ENCODE data around the gene EHD4.

EHD4 gene

GRCh38 chr15:41894791-41895463, 77.4 kb downstream of the EHD4 start:
- DNase-seq (ENCODE audit: low read depth), result peak; percentile 78

- DNase-seq (ENCODE audit: low read depth), result no peak
Observed at GRCh38 chr15:41894251-41894790, 78.0 kb downstream of the EHD4 start.

DNA sequence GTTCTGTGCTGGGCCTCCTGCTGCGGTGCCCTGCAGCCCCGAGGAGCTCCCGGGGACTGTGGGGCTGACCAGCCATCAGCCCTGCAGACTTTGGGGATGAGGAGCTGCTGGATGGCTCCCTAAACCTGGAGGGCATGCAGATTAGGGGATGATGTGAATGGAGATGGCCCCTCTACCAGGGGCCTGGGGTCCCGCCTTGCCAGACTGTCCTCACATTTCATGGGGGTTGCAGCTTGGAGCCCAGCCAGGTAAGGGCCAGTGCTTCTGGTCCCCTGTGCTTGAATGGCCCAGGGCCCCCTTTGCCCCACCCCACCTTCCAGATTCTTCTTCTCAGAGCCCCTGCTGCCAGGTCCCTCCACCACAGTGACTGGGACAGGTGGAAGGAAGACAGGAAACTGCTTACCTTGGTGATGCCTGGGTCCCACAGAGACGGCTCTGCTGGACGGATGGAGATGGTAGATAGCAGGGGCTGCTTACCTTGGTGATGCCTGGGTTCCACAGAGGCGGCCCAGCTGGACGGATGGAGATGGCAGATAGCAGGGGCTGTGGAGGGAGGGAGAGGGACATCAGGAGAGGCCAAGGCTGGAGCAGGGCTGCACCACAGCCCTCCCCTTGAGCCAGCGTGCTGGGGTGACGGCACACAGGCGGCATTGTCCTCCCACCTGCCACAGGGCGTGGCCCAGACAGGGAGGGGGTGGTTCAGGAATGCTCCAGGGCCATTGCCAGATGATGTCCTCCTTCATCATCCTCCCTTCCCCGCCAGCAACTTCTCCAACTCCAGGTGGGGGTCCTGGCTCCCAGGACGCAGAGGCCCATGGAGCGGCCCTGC, 78.7 kb downstream of the EHD4 start, which contains the start of gene SPTBN5:
Gene SPTBN5 (minus strand): TSS at position 632 of the 829 bp plus-strand sequence. CDS start 556 bp downstream, at position 76.
- no peak for DNase-seq (ENCODE audit: low read depth)

GRCh38 chr15:41892621-41893421, 79.5 kb downstream of the EHD4 start:
- DNase-seq (ENCODE audit: low read depth), result no peak

DNA sequence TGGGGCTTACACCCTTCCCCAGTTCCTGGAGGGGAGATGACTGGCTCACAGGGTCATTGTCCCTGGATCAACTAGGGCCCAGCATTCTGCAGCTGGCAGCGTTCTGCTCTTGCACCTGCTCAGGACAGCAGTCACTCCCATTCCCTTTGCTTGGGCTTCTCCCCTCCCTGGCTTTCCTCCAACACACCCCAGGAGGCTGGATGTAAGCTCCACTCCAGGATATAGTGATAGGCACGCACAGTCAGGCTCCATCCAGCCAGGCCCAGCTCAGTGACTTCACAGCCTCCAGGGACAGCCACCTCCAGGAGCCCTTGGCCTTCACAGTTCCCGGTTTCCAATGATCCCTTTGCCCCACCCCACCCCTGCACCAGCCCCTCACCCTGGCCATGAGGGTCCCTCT, 80.4 kb downstream of the EHD4 start:
- DNase-seq (ENCODE audit: low read depth), result no peak

DNA sequence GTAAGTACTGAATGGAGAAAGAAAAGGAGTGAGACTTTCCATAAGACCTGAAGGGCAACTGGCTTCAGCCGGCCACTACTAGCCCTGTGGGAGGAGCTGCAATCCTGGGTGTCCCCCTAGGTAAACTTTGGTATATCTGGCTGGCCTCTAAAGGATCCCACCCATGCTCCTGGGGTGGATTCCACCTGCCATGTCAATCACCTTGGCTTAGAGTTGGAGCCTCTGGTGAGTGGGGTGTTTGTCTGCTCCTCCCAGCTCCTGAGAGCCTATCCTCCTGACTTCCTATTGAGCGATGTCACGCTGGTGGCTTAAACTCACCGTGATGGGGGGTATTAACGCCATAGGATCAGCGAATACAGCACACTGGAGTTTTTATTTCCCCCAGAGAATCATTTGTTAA, 81.1 kb downstream of the EHD4 start:
- no peak for DNase-seq (ENCODE audit: low read depth)

DNA sequence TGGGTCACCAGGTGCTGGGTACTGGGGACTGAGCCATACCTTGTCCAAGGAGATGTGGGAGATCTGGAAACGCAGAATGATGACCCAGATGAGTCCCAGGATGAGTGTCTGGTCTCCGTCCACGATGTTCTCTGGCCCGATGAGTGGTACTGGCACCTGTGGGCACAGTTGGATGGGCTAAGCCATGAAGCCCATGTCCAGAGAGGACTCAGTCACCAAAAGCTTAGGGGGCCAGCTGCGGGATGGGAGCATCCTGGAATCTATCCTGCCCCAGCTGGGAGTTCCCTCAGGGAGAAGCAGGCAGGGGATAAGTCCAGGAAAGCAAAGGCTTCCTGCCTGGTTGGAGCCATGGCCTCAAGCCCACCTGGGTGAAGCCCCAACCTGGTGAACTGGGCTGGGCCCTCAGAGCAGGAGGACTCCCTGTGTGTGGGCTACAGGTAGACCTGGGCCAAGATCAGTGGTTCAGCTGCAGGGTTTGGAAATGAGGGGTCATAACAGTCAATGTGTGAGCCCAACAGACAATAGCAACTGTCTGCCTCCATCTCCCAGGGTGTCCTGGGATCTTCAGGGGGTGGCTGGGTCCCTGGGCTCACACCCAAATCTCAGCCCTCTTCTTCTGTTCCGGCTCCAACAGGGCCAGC, 82.2 kb downstream of the EHD4 start:
- DNase-seq (ENCODE audit: low read depth), result no peak

DNA sequence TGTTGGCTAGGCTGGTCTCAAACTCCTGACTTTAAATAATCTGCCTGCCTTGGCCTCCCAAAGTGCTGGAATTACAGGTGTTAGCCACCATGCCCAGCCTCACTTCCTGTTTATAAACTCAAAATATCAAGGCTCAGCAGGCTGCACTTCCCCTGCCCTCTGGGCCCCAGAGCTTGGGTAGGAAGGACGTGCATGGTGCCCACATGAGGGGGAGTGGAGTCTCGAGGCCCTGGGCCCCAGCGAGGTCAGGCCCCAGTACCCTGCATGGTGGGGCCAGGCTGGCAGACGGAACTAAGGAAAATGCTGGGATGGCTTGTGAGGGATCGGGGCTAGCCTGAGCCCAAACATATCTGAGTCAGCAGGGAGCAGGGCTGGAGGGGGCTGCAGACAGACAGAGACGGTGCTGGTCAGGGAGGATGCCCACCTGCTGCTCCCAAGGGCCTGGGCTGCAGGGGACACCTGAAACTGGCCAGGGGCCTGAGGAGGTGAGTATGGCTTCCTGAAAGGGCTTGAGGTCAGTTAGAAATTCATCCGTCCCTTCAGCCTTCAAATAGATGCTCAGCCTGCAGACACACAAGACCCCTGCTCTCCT, 83.6 kb downstream of the EHD4 start:
- no peak for DNase-seq (ENCODE audit: low read depth)

DNA sequence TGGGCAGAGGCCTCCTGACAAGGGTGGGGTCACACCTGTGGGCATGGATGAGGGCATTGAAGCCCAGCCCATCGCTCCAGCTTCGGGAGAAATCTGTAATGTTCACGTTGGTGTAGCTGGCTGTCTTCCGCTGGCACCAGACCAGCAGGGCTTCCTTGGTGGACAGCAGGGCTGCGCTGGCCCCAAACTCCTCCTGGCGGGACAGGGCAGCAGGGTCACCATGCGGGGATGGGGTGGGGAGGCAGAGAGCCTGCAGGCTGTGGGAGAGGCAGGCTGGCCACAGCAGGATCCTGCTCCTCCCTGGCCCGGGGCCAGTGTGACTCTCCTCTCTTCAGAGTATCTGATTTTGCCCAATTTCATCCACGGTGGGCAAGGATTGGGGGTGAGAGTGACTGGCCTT, 84.5 kb downstream of the EHD4 start:
- DNase-seq (ENCODE audit: low read depth), result no peak

DNA sequence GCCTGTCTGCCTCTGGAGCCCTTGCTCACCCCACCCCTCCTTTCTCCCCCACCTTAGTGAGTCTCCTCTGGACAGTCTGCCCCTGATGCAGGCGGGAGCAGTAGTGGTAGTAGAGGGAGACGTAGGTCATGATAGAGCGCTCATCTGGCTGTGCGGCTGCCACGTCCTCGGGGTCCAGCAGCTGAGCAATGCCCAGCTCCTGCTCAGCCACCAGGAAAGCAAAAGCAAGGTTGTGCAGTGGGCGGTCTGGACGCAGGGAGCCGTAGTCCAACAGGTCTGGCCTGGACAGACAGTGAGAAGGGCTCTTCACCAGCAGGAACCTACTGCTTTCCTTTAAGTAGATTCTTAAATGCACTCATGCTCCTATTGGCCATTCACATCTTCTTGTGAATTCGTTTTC, 85.2 kb downstream of the EHD4 start:
- no peak for DNase-seq (ENCODE audit: low read depth)

GRCh38 chr15:41886741-41887140, 85.6 kb downstream of the EHD4 start:
- DNase-seq (ENCODE audit: low read depth), result no peak

DNA sequence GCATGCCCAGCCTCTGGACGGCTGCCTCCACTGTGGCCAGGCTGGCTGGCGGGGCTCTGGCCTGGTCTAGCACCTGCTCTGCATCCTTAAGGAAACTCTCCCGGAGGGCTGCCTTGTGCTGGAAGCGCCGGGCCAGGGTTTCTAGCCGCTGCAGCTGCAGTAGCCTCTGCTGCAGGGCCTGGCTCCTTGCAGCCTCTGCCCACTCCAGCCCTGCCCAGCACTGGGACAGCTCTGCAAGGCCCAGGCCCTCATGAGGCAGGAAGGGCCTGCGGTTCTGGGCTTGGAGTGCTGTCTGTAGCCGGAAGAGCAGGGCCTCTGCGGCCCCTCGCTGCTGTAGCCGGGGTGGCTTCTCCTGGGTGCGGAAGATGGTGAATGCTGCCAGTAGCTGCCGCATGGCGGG, 86.5 kb downstream of the EHD4 start:
- no peak for DNase-seq (ENCODE audit: low read depth)

GRCh38 chr15:41885321-41885720, 87.0 kb downstream of the EHD4 start:
- DNase-seq (ENCODE audit: low read depth), result no peak

- DNase-seq (ENCODE audit: low read depth), result no peak
Observed at GRCh38 chr15:41884458-41884857, 87.9 kb downstream of the EHD4 start.

- DNase-seq (ENCODE audit: low read depth), result no peak
Observed at GRCh38 chr15:41883484-41883825, 88.9 kb downstream of the EHD4 start.

GRCh38 chr15:41882689-41883483, 89.5 kb downstream of the EHD4 start:
- no peak for DNase-seq (ENCODE audit: low read depth)

DNA sequence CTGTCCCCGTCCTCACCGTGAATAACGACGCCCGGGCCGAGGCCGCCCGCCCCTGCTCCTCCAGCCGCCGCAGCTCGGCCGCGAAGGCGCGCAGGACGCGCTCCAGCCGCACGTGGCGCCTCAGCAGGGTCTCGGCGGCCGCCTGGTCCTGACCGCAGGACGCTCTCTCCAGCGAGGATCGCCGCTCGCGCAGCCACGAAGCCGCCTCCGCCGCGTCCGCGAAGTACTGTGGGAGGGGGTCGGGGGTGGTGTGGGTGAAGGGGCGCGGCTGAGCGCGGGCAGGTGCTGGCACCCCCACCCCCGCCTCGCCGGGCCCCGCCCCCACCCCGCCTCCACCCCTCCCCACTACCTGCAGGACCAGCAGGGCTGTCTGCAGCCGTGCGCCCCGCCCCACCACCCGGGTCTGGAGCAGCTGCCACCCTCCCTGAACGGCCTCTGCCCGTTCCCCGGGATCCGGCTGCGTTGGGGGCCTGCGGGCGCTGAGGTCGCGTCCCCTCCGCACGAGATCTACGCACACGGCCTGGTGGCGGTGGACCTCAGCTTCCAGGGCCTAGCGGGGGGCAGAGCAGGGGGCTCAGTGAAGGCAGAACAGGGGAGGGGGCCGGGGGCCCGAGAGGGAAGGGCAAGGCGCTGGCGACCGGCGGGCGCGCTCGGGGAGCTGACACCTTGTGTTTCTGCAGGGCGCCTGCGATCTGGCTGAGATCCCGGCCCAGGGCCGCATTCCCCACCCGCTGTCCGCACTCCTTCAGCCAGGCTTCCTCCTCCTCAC, 90.3 kb downstream of the EHD4 start:
- DNase-seq (ENCODE audit: low read depth), result no peak

- DNase-seq (ENCODE audit: low read depth), result no peak
Observed at GRCh38 chr15:41881550-41881919, 90.8 kb downstream of the EHD4 start.

DNA sequence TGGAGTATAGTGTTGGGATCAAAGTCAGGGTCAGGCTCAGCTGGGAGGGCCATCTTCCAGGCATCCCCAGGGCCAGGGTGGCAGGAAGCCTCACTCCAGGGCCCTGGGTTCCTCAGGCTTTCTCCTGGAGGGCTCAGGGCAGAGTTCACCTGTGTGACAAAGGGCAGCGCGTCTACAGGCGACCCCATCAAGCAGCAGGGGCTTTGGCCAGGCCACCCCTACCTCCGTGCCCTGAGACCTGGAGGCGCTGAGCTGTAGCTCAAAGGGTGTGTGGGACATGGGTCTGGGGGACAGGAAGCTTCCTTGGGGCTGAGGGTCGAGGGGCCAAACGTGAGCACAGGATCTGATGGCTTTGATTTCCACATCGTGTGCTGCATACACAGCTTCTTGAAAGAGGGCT, 91.3 kb downstream of the EHD4 start:
- DNase-seq (ENCODE audit: low read depth), result no peak

All from activated T-cell treated with anti-CD3 and anti-CD28 coated beads for 1 hour (primary cell).